HCT116 (cell line): ENCODE measurements around the gene NGEF. TPM values are rescaled to one million over a fixed set of nuclear protein-coding genes. Genes with fewer than 3 reads are reported as not detected.

Experiments
- ATAC-seq: fragments of 200-7000 bp; cut with Tn5 transposase; 2 replicates; pipeline ENCODE4 v1.9.1; 2020; ENCODE audit warnings: mild to moderate bottlenecking, moderate library complexity
- BruUV-seq: library from RNA; stranded (reverse); fragments of 400-500 nt; replicated peaks from 2 replicates; lab custom pipeline; 2021; lab: Mats Ljungman, UMichigan
- CTCF ChIA-PET: fragments of 300-600 bp; sonication (Branson Sonifier 250); formaldehyde crosslinking; loops from one replicate; lab custom pipeline; 2021; ENCODE audit warnings: antibody characterized with exemption; lab: Charles Lee
- POLR2A ChIA-PET: fragments of 300-600, 350-600 bp; sonication (Branson Sonifier 250); formaldehyde crosslinking; loops from one replicate; lab custom pipeline; 2021; ENCODE audit warnings: antibody characterized with exemption; lab: Charles Lee
- RAD21 ChIA-PET, 2 experiments: fragments of 300-600 bp; sonication (Branson Sonifier 250); formaldehyde crosslinking; loops; one replicate each; lab custom pipeline; 2023; ENCODE audit warnings: low total read pairs in 2 of 2; ENCODE audit not compliant: uncharacterized antibody in 2 of 2, unreplicated experiment in 2 of 2, low non-redundant PET in 1 of 2; lab: Charles Lee
- DNase-seq: peaks from one replicate; pipeline ENCODE4 v3.0.0-alpha.2; 2010; ENCODE audit warnings: low read depth, low spot score
- H2AFZ ChIP-seq: fragments of 200-600 bp; shearing (Covaris generic), sonication (generic); 2 replicates; pipeline ENCODE4 v1.6.1; 2017; ENCODE audit warnings: low read depth, mixed run types, mixed read lengths, antibody characterized with exemption, low read length; ENCODE audit not compliant: poor library complexity, severe bottlenecking
- H3K27ac ChIP-seq: 2 replicates; pipeline ENCODE4 v1.5.1; 2012; ENCODE audit warnings: low read depth, low read length
- H3K27me3 ChIP-seq: fragments of 200-600 bp; sonication (generic); 2 replicates; pipeline ENCODE4 v1.6.1; 2016; ENCODE audit warnings: mixed run types, low read length, mixed read lengths; ENCODE audit not compliant: insufficient read depth
- H3K36me3 ChIP-seq, 2 experiments: fragments of 200-500 bp in 1 of 2; fragments of 200-600 bp in 1 of 2; sonication (Bioruptor generic) in 1 of 2; sonication (generic) in 1 of 2; 2 replicates each; pipeline versions ENCODE4 v1.5.1 to v1.6.1; 2014 to 2016; ENCODE audit warnings: low read length in 2 of 2, inconsistent platforms in 1 of 2, mixed read lengths in 1 of 2, mixed run types in 1 of 2; ENCODE audit not compliant: insufficient read depth in 2 of 2, control insufficient read depth in 1 of 2
- H3K4me1 ChIP-seq, 2 experiments: fragments of 200-600 bp in 1 of 2; sonication (generic) in 1 of 2; 2 replicates each; pipeline versions ENCODE4 v1.5.1 to v1.6.1; 2012 to 2017; ENCODE audit warnings: low read length in 2 of 2, inconsistent platforms in 1 of 2, mild to moderate bottlenecking in 1 of 2, mixed read lengths in 1 of 2, mixed run types in 1 of 2, moderate library complexity in 1 of 2; ENCODE audit not compliant: insufficient read depth in 2 of 2, control insufficient read depth in 1 of 2
- H3K4me2 ChIP-seq: fragments of 200-600 bp; sonication (generic); 2 replicates; pipeline ENCODE4 v1.6.1; 2017; ENCODE audit warnings: mixed run types, low read length, mixed read lengths
- H3K4me3 ChIP-seq, 2 experiments: fragments of 200-600 bp in 1 of 2; sonication (generic) in 1 of 2; replicated peaks in 1 of 2; 2 replicates each; pipeline ENCODE4 v1.5.1; 2011 to 2016; ENCODE audit warnings: low read length in 2 of 2, control low read depth in 1 of 2, low read depth in 1 of 2, mild to moderate bottlenecking in 1 of 2, mixed read lengths in 1 of 2, mixed run types in 1 of 2
- H3K79me2 ChIP-seq: fragments of 200-600 bp; sonication (generic); 2 replicates; pipeline ENCODE4 v1.6.1; 2017; ENCODE audit warnings: mild to moderate bottlenecking, mixed run types, low read length, moderate library complexity, mixed read lengths; ENCODE audit not compliant: insufficient read depth
- H3K9ac ChIP-seq: fragments of 200-600 bp; sonication (generic); 2 replicates; pipeline ENCODE4 v1.6.1; 2016; ENCODE audit warnings: low read length, mixed read lengths
- H3K9me2 ChIP-seq: fragments of 200-600 bp; sonication (generic), shearing (Covaris generic); 2 replicates; pipeline ENCODE4 v1.6.1; 2017; ENCODE audit warnings: mixed run types, mild to moderate bottlenecking, moderate library complexity; ENCODE audit not compliant: insufficient read depth
- H3K9me3 ChIP-seq, 2 experiments: fragments of 200-500 bp in 1 of 2; fragments of 200-600 bp in 1 of 2; sonication (Bioruptor generic) in 1 of 2; sonication (generic) in 1 of 2; 2 replicates each; pipeline ENCODE4 v1.6.1; 2014 to 2017; ENCODE audit warnings: low read length in 2 of 2, mixed read lengths in 2 of 2, inconsistent platforms in 1 of 2, low read depth in 1 of 2, mild to moderate bottlenecking in 1 of 2, mixed run types in 1 of 2, moderate library complexity in 1 of 2; ENCODE audit not compliant: control insufficient read depth in 1 of 2, insufficient read depth in 1 of 2
- H4K20me1 ChIP-seq: fragments of 200-600 bp; sonication (generic), shearing (Covaris generic); 2 replicates; pipeline ENCODE4 v1.6.1; 2017; ENCODE audit warnings: mixed run types, mild to moderate bottlenecking, moderate library complexity; ENCODE audit not compliant: insufficient read depth
- ATF3 ChIP-seq: IDR thresholded peaks from 2 replicates; pipeline ENCODE4 v1.6.1; 2012
- CTCF ChIP-seq, 3 experiments: fragments of 200-600 bp in 1 of 3; sonication (generic) in 1 of 3; IDR thresholded peaks in 2 of 3; conservative IDR thresholded peaks in 1 of 3; 2 replicates each; pipeline ENCODE4 v1.5.1; 2012 to 2017; ENCODE audit warnings: low read depth in 2 of 3, low read length in 2 of 3, antibody characterized with exemption in 1 of 3, borderline replicate concordance in 1 of 3, control low read depth in 1 of 3, mild to moderate bottlenecking in 1 of 3, mixed read lengths in 1 of 3, mixed run types in 1 of 3, moderate library complexity in 1 of 3; ENCODE audit not compliant: insufficient read depth in 1 of 3
- EGR1 ChIP-seq: IDR thresholded peaks from 2 replicates; pipeline ENCODE4 v1.6.1; 2012; ENCODE audit warnings: low read depth
- EZH2 ChIP-seq: fragments of 200-600 bp; sonication (generic); IDR thresholded peaks from 2 replicates; pipeline ENCODE4 v1.6.1; 2017; ENCODE audit warnings: antibody characterized with exemption, mixed run types
- FOSL1 ChIP-seq: IDR thresholded peaks from 2 replicates; pipeline ENCODE4 v1.6.1; 2012; ENCODE audit warnings: low read depth
- JUND ChIP-seq: IDR thresholded peaks from 2 replicates; pipeline ENCODE4 v1.6.1; 2012
- POLR2A ChIP-seq: IDR thresholded peaks from 2 replicates; pipeline ENCODE4 v1.7.0; 2011; ENCODE audit warnings: borderline replicate concordance; ENCODE audit not compliant: insufficient read depth, insufficient read length; ENCODE audit errors: extremely low read depth
- POLR2AphosphoS5 ChIP-seq: IDR thresholded peaks from 2 replicates; pipeline ENCODE4 v1.6.1; 2011; ENCODE audit warnings: mild to moderate bottlenecking, low read depth, low read length, moderate library complexity
- RAD21 ChIP-seq: IDR thresholded peaks from 2 replicates; pipeline ENCODE4 v1.6.1; 2012; ENCODE audit warnings: low read depth, mild to moderate bottlenecking
- REST ChIP-seq: IDR thresholded peaks from 2 replicates; pipeline ENCODE4 v1.6.1; 2012; ENCODE audit warnings: low read depth
- SIN3A ChIP-seq: IDR thresholded peaks from 2 replicates; pipeline ENCODE4 v1.6.1; 2012; ENCODE audit warnings: low read depth
- SRF ChIP-seq: IDR thresholded peaks from 2 replicates; pipeline ENCODE4 v1.6.1; 2012; ENCODE audit warnings: low read depth
- TCF7L2 ChIP-seq: IDR thresholded peaks from 2 replicates; pipeline ENCODE4 v1.7.0; 2011; ENCODE audit warnings: borderline replicate concordance, inconsistent platforms; ENCODE audit not compliant: insufficient read depth, insufficient read length; ENCODE audit errors: extremely low read depth
- ZFX ChIP-seq: fragments of 450-650 bp; IDR thresholded peaks from 2 replicates; pipeline ENCODE4 v1.6.1; 2017
- ZNF274 ChIP-seq: fragments of 200-500 bp; sonication (Bioruptor generic); IDR thresholded peaks from 2 replicates; pipeline ENCODE4 v1.6.1; 2014; ENCODE audit warnings: mild to moderate bottlenecking, low read depth, low read length, inconsistent platforms
- intact Hi-C: fragments of 100-400 bp; cut with micrococcal nuclease; formaldehyde crosslinking; loops from 2 replicates; pipeline ENCODE4 v1.10.0; 2022
- total RNA-seq: library from RNA; stranded (reverse); gene quantifications from one replicate; pipeline ENCODE4 v1.2.1, GENCODE V29; 2021; ENCODE audit not compliant: unreplicated experiment

The NGEF gene
- total RNA-seq, 1 experiment from 2014 or later, result 12.6 TPM

- Histone ChIP-seq H3K27ac (no peak overlapping the region), H4K20me1 (no peaks in the 10 kb centered on the region), H3K4me1 (no peaks in the 10 kb centered on the region), H2AFZ (no peak overlapping the region), H3K27me3 (no peaks in the 10 kb centered on the region), H3K4me2 (no peak overlapping the region), H3K9me3 (no peaks in the 10 kb centered on the region), H3K9ac (no peak overlapping the region), H3K4me3 (no peak overlapping the region), H3K36me3 (0 out of 4 replicates have a peak, but pooled peaks cover 0 to 8% of the 10 kb centered on the region in 2 experiments), H3K9me2 (no peaks in the 10 kb centered on the region), H3K79me2 (no peaks in the 10 kb centered on the region)
- RAD21 ChIA-PET, result no interaction called here
- no peak for TF ChIP-seq EZH2
- no peak for TF ChIP-seq ZFX
- TF ChIP-seq REST, result no peak
- TF ChIP-seq POLR2AphosphoS5, result no peak
- no peak for TF ChIP-seq POLR2A
- TF ChIP-seq FOSL1, result no peak
- no peak for TF ChIP-seq JUND
- TF ChIP-seq CTCF (IDR thresholded peaks at IDR 0.05 in 2 of 3, conservative IDR thresholded peaks at IDR 0.05 in 1 of 3; ENCODE audit: borderline replicate concordance in 1 of 3, insufficient read depth in 1 of 3, low read depth in 2 of 3, low read length in 2 of 3), result no peak
- TF ChIP-seq ZNF274, result no peak
- no peak for TF ChIP-seq SIN3A
- no peak for TF ChIP-seq ATF3
- no peak for TF ChIP-seq EGR1
- TF ChIP-seq RAD21, result no peak
- no peak for TF ChIP-seq SRF
- no peak for TF ChIP-seq TCF7L2
- BruUV-seq, result no TSS peak
- ATAC-seq (no peak), DNase-seq (no peak)
- intact Hi-C loops, result no loop called here
- POLR2A ChIA-PET, result no interaction called here
- CTCF ChIA-PET, result no interaction called here
These were observed 139.0 kb downstream of the NGEF start for GRCh38 chr2:232873909-232874641.
